Activated naive CD4-positive, alpha-beta T cell treated with anti-CD3 and anti-CD28 coated beads, Interleukin-2, amount 50 U/mL, for 72 hours (primary cell): ENCODE data around the gene CYTH1. TPM values are rescaled to one million over a fixed set of nuclear protein-coding genes. Genes with fewer than 3 reads are reported as not detected.

Experiments
- ATAC-seq, 2 donors: fragments of 150-1000 bp; cut with Tn5 transposase; 2 replicates each; pipeline ENCODE4 v1.10.0; 2021; ENCODE audit warnings: mild to moderate bottlenecking in 2 of 2, moderate library complexity in 2 of 2
- DNase-seq, 2 donors: peaks; one replicate each; pipeline ENCODE4 v3.0.0; 2021 to 2022; ENCODE audit warnings: low spot score in 2 of 2
- H3K27ac Mint-ChIP-seq, 2 donors: one replicate each; pipeline ENCODE4 v1.8.0; 2022; ENCODE audit warnings: mild to moderate bottlenecking in 2 of 2, mixed read lengths in 2 of 2
- H3K36me3 Mint-ChIP-seq, 2 donors: one replicate each; pipeline ENCODE4 v1.8.0; 2022; ENCODE audit warnings: mixed read lengths in 2 of 2
- H3K9me3 Mint-ChIP-seq, 2 donors: one replicate each; pipeline ENCODE4 v1.8.0; 2022; ENCODE audit warnings: mixed read lengths in 2 of 2
- total RNA-seq, 2 donors: library from RNA; stranded (reverse); gene quantifications; one replicate each; pipeline ENCODE4 v1.2.3, GENCODE V29; 2022

Gene CYTH1
- total RNA-seq, 2 donors from 2014 or later, result 82.6 to 148 TPM

DNA sequence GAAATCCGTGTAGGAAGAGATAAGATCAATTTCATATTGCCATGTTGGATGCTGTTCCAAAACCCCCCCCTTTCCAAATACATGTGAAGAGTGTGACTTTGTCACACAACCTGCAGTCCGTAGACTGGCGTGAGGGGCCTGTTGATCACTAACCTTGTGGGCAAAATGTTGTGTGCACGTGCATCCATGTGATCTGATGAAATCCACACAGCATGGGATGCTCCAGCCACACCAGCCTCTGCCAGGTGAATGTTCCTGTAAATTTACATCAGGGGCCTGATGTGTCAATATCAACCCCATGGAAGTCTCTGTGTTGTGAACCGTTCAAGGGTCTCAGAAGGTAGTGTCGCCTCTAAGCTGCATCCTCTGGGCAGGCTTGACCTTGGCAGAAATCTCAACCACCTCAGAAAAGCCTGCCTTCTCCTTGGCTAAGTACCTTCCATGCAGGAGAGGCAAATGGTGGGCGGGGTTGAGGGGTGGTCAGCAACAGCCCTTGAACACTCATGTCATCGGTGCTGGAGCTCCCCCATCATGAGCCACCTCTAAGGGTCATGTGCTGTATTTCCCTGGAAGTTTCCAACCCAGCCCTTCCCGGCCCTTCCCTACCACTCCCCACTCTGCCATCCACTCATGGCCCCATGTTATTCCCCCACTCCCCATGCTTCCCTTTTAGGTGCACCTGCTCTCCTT, 126.7 kb downstream of the CYTH1 start:
- ATAC-seq (no peak), DNase-seq (no peak)
- peak overlapping the region in 1 of 2 donors; percentile 38 for H3K27ac Mint-ChIP-seq
- no peaks in the 10 kb centered on the region for H3K9me3 Mint-ChIP-seq
- no peaks in the 10 kb centered on the region for H3K36me3 Mint-ChIP-seq

DNA sequence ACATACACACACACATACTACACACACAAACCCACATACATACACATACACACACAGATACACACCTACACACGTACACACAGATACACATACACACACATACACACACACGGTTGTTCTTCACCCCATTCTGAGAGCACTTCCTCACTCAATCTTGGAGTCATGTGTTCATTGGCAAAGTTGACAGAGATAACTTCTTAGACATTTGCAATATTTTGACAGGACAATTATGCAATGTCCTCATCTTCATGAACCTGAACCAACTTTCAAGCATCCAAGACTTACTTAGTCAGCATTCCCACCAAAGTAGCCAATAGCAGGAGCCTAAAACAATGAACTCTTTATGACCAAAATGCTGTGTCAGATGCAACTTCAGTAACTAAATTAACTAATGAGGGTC, 127.7 kb downstream of the CYTH1 start:
- Mint-ChIP-seq H3K36me3 (no peaks in the 10 kb centered on the region), H3K27ac (no peak overlapping the region), H3K9me3 (no peaks in the 10 kb centered on the region)
- no peak for ATAC-seq
- DNase-seq, result no peak

DNA sequence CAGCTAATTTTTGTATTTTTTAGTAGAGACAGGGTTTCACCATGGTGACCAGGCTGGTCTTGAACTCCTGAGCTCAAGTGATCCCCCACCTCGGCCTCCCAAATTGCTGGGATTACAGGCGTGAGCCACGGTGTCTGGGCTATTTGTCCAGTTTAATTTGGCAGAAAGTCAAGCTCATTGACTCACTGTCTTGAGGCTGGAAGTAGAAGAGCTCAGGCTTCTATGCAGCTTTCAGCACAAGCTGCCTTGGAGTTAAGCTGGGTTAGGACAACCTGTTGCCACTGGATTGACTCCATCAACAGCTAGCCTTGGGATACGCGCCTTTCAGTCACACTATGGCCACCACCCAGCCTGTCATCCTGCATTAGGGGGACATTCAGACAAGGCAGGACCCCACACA, 128.7 kb downstream of the CYTH1 start:
- Mint-ChIP-seq H3K27ac (no peak overlapping the region), H3K36me3 (peaks cover 3 to 4% of the 10 kb centered on the region in 2 donors), H3K9me3 (no peaks in the 10 kb centered on the region)
- no peak for ATAC-seq
- no peak for DNase-seq

DNA sequence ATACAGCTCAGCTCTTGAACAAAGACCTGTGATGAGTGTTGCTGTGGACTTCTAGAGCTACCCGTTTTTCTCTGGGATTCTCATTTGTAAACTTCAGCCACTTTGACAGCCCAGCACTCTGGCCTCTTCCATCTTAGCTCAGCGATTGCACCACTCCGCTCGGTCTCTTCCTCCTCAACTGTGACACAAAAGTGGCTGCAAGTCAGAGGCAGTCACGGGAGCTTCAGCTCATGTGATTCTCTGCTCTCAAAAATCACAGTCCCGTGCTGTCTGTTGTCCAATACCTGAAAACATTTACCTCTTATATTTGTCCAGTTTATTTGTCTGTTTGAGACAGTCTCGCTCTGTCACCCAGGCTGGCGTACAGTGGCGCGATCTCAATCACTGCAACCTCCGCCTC, 129.2 kb downstream of the CYTH1 start:
- peaks cover 8 to 9% of the 10 kb centered on the region in 2 donors for H3K36me3 Mint-ChIP-seq

DNA sequence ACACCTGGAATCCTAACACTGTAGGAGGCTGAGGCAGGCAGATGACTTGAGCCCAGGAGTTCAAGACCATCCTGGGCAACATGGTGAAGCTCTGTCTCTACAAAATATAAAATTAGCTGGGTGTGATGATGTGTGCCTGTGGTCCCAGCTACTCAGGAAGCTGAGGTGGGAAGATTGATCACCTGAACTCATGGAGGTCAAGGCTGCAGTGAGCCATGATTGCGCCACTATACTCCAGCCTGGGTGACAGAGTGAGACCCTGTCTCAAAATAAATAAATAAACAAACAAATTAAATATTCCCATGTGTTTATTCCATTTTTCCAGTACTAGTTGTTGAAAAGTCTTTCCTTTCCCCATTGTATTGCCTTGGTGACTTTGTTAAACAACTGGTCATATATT, 130.0 kb downstream of the CYTH1 start:
- ATAC-seq (no peak), DNase-seq (no peak)
- no peaks in the 10 kb centered on the region for H3K9me3 Mint-ChIP-seq
- H3K36me3 Mint-ChIP-seq, result peaks cover 11% of the 10 kb centered on the region in 2 donors
- H3K27ac Mint-ChIP-seq, result no peak overlapping the region

More for the DNA sequence above, 129.2 kb downstream of the CYTH1 start:
- Mint-ChIP-seq H3K9me3 (no peaks in the 10 kb centered on the region), H3K27ac (no peak overlapping the region)
- ATAC-seq (no peak), DNase-seq (no peak)

DNA sequence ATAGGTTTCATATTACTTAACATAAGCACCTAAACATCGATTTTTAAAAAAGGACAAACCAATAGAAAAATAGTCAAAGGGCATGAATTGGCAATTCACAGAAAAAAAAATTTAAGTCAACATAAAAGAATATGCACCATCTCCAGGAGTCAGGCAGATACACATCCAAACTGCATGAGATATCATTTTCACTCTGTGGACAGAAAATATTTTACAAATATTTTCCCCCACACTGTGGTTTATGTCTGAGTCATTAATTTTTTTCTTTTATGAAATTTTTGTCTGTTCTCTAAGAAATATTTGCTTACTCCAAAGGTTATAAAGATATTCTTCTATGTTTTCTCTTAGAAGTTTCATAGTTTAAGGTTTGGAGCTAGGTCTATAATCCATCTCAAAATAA, 130.5 kb downstream of the CYTH1 start:
- H3K9me3 Mint-ChIP-seq, result no peaks in the 10 kb centered on the region
- no peak overlapping the region for H3K27ac Mint-ChIP-seq
- peaks cover 11% of the 10 kb centered on the region in 2 donors for H3K36me3 Mint-ChIP-seq
- ATAC-seq (no peak), DNase-seq (no peak)

DNA sequence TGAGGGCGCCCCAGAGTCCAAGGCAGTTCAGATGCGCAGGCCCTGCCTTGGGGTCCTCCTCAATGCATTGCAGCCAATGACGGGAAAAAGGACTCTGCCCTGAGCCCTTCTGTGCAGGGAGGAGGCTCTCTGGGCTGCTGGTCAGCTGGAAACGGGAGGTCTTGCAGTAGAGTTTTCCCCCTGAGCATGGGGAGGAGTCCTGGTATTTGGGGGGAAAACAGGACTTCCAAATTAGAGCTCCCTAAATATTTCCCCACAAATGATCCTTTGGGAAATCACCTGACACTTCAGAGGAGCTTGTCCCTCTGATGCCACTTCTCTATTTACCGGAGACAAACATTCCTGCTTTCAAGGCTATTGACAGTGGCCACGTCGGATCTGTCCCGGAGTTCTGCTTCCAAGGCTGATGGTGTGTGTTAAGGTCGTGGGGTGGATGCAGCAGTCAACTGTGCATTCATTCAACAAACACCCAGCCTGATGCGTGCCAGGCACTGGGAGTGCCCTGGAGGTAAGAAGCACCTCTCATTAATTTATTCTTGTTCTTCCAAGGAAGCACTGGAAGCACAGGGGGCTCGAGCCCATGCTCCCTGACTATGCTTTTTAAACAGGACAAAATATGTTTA, 131.9 kb downstream of the CYTH1 start:
- DNase-seq (no peak), ATAC-seq (no peak)
- peaks cover 16 to 19% of the 10 kb centered on the region in 2 donors for H3K36me3 Mint-ChIP-seq
- H3K27ac Mint-ChIP-seq, result no peak overlapping the region
- H3K9me3 Mint-ChIP-seq, result no peaks in the 10 kb centered on the region

DNA sequence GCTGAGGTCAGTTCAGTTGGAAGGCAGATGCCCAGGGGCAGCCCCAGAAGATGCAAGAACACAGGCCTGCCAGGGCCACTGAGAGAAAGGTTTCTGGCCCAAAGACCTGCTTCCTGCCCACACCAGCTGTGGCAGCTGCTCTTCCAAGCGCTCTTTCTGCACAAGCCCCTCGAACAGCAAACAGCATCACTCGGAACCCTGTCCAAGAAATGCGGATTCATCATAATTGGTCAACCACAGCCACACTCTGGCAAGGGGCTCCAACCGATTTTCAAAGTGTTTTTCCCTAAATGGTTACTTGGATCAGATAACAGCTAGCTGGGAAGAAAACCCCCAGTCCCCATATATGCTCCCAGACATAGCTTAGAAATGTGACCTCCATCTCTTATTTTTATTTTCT, 133.8 kb downstream of the CYTH1 start:
- no peaks in the 10 kb centered on the region for H3K9me3 Mint-ChIP-seq
- no peak for DNase-seq
- H3K27ac Mint-ChIP-seq, result peak overlapping the region in 1 of 2 donors; percentile 84
- H3K36me3 Mint-ChIP-seq, result peaks cover 16 to 19% of the 10 kb centered on the region in 2 donors
- ATAC-seq, result no peak

DNA sequence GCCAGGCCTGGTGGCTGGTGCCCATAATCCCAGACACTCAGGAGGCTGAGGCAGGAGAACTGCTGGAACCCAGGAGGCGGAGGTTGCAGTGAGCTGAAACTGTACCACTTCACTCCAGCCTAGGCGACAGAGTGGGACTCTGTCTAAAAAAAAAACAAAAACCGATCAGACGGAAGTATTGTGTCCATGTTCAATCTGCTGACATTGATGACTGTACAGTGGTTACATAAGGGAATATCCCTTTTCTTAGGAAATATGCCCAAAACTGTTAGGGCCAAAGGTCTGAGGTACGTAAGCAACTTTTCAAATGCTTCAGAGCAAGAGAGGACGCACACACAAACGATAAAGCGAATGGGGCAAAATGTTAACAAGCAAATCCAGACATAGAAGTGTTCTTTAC, 135.0 kb downstream of the CYTH1 start:
- H3K9me3 Mint-ChIP-seq, result no peaks in the 10 kb centered on the region
- H3K36me3 Mint-ChIP-seq, result peaks cover 16 to 19% of the 10 kb centered on the region in 2 donors
- ATAC-seq (no peak), DNase-seq (no peak)
- peak overlapping the region; percentile 51 to 82 for H3K27ac Mint-ChIP-seq

DNA sequence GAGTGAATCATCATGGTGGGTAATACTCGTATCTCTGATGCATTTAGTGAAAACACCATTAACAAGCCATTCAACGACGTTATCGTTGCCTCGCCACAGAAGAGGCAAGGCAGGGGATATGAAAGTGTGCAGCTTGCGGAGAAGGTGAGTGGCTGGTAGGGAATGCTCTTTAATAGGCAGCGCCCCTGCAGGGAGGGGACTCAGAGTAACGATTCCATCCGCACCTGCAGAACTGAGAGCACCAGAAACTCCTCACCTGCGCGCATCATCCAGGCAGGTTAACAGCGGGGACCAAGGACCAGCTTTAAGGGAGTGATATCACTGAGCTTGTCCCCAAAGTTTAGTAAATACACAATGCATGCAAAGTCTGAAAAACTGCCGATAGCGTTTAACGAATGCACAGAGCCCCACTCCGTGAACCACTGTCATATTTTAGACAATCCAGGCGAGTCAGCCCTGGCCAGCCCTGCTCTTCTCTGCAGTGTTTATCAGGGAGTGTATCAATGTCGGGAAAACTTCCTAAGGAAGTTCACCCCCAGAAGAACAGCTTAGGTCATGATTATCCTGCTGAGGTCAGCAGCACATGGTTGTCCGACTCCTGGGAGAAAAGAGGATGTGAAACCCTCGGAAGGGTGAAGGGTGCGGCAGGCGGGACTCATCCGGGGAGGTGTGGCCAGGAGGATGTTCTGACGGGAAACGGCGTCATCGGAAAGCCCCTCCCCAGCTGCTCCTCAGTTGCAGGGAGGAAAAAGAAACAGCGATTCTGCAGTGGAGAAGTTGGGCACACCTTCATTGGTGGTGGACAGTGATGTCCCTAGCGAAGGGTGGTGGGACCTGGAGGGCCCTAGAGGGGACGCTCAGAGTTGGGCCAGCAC, 136.4 kb downstream of the CYTH1 start:
- H3K9me3 Mint-ChIP-seq, result no peaks in the 10 kb centered on the region
- DNase-seq (peak; percentile 45 to 67), ATAC-seq (peak; percentile 79 to 94)
- H3K27ac Mint-ChIP-seq, result peak overlapping the region; percentile 82 to 93
- peaks cover 16 to 19% of the 10 kb centered on the region in 2 donors for H3K36me3 Mint-ChIP-seq

DNA sequence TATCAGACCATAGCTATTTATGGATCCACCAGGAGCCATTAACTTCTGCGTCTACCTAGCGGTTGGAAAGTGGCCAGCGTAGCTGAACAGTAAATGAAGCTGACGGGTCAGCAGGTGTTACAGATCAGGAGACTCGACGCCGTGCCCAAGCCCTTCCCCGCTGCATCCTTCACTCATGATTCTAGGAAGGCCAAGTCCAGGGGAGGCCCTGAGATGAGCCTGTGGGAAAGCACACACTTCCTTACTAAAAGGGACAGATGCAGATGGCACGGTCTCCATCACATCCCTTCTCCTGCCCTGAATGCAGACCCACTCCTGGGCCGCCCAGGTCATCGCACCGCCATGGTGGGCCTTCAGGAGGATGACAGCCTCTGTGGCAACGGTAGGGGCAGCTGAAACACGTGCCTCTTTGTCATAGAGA, 137.1 kb downstream of the CYTH1 start:
- Mint-ChIP-seq H3K36me3 (peaks cover 16 to 19% of the 10 kb centered on the region in 2 donors), H3K27ac (peak overlapping the region in 1 of 2 donors; percentile 82), H3K9me3 (no peaks in the 10 kb centered on the region)
- ATAC-seq (no peak), DNase-seq (no peak)

DNA sequence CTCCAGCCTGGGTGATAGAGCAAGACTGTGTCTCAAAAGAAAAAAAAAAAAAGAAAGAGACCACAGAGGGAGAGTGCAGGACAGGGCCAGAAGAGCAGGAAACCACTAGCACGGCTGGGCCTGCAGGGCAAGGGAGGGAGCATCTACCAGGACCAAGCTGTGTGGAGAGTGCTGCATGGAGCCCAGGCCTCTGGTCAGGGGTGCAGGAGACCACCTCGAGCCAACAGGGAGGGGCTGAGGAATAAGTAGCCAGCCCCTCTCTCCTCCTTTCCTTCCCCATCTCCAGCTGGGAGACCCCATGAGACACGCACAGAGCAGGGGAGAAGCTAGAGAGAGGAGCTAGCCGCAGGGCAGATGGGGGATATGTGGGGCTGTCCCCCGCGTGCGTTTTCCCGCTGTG, 137.8 kb downstream of the CYTH1 start:
- no peak for ATAC-seq
- Mint-ChIP-seq H3K27ac (no peak overlapping the region), H3K36me3 (peaks cover 16 to 19% of the 10 kb centered on the region in 2 donors), H3K9me3 (no peaks in the 10 kb centered on the region)
- no peak for DNase-seq

DNA sequence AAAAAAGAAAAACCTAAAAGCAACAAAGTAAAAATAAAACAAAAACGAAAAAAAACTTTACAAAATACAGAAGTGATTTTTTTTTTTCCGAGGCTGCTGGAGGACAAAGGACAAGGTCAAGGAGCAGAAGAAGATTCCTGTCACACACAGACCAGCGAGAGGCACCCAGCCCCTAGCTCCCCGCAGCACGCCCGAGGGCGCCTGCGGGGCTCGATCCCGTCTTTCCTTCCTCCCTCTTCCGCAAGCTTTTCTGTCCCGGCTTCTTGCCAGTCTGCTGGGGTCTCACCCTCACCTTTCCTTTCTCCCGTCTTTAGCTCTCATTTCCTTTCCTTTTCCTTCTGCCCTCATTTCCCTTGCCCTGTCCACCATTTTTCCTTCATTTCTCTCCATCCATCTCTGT, 138.7 kb downstream of the CYTH1 start:
- Mint-ChIP-seq H3K9me3 (no peaks in the 10 kb centered on the region), H3K36me3 (peaks cover 12 to 14% of the 10 kb centered on the region in 2 donors), H3K27ac (no peak overlapping the region)
- DNase-seq (no peak), ATAC-seq (no peak)

DNA sequence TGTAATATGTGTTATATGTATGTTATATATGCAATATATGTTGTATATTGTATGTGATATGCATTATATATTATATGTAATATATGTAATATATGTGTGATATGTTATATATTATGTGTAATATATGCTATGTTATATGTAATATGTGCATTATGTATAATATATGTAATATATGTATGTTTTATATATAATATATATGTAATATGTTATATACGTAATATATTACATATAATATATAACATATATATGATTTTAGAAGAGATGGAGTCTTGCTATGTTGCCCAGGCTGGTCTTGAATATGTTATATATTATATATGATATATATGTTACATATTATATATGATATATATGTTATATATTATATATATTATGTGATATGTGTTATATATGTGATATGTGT, 139.4 kb downstream of the CYTH1 start:
- Mint-ChIP-seq H3K9me3 (no peaks in the 10 kb centered on the region), H3K36me3 (peaks cover 6 to 8% of the 10 kb centered on the region in 2 donors), H3K27ac (no peak overlapping the region)
- ATAC-seq (no peak), DNase-seq (no peak)

DNA sequence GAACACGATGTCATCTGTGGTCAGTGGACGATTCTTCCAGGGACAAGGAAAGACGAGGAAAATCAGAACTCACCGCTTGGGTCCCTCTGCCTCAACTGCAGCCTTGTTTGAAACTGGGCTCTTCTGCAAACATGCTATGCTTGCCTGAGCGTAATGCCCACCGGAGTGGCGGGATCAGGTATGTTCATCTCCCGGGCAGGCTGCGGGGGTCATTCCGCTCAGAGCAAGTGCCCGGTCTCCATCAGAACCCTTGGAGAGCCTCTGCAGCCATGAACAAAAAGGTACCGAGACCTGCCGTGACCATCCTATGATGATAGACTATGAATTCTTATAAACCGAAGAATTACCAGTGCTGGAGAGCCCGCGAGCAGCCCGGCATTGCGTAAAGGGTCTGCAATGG, 140.4 kb downstream of the CYTH1 start:
- H3K27ac Mint-ChIP-seq, result no peak overlapping the region
- H3K36me3 Mint-ChIP-seq, result peaks cover 6 to 8% of the 10 kb centered on the region in 2 donors
- DNase-seq, result no peak
- no peak for ATAC-seq
- no peaks in the 10 kb centered on the region for H3K9me3 Mint-ChIP-seq

DNA sequence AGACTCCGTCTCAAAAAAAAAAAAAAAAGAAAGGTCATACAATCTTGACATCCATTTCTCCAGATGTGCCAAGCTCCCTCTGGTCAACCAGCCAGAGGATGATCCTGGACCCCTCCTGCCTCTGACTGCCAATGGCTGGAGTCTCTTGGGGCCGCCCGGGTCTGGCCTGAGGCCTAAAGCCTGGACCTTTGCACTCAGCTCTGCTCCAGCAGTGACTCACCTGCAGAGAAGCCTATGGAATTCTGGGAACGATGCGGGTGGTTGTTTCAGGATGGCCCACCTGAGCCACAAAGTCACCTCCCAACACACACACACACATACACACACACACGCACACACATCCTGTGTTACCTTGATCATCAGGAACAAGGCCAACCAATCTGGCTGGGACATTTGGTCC, 140.8 kb downstream of the CYTH1 start:
- Mint-ChIP-seq H3K27ac (no peak overlapping the region), H3K9me3 (no peaks in the 10 kb centered on the region), H3K36me3 (peaks cover 6 to 7% of the 10 kb centered on the region in 2 donors)
- ATAC-seq (no peak), DNase-seq (no peak)

DNA sequence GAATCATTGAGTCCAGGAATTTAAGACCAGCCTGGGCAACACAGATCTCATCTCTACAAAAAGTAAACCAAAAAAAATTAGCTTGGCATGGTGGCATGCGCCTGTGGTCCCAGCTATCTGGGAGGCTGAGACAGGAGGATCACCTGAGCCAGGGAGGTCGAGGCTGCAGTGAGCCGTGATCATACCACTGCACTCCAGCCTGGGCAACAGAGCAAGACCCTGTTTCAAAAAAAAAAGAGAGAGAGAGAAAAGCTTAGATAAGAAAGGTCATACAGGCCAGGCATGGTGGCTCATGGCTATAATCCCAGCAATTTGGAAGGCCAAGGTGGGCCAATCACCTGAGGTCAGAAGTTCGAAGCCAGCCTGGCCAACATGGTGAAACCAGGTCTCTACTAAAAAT, 141.4 kb downstream of the CYTH1 start:
- H3K9me3 Mint-ChIP-seq, result no peaks in the 10 kb centered on the region
- DNase-seq, result no peak
- ATAC-seq, result no peak
- no peak overlapping the region for H3K27ac Mint-ChIP-seq
- H3K36me3 Mint-ChIP-seq, result peaks cover under 1 to 2% of the 10 kb centered on the region in 2 donors
